HepG2 (cell line): Measurements from ENCODE around the gene RHBDF2. TPM values are rescaled to one million over a fixed set of nuclear protein-coding genes. Genes with fewer than 3 reads are reported as not detected.
A peak's percentile ranks its signal among the peaks of the same experiment; 100 is the strongest.

Experiments
- AGO2 ChIP-seq: fragments of 200-400 bp; formaldehyde crosslinking; optimal IDR thresholded peaks from 2 replicates; pipeline ENCODE3; 2017; ENCODE audit warnings: mild to moderate bottlenecking, low read depth, low read length, moderate library complexity
- CBFB ChIP-seq: sonication (generic); formaldehyde crosslinking; IDR thresholded peaks from 2 replicates; pipeline ENCODE4 v1.4.0; 2020; ENCODE audit warnings: missing genetic modification reagents
- CHCHD3 ChIP-seq: sonication (generic); formaldehyde crosslinking; IDR thresholded peaks from 2 replicates; pipeline ENCODE4 v1.8.0; 2022; ENCODE audit warnings: mild to moderate bottlenecking, missing genetic modification reagents, moderate library complexity
- EEA1 ChIP-seq: sonication (generic); formaldehyde crosslinking; IDR thresholded peaks from 2 replicates; pipeline ENCODE4 v1.5.1; 2020; ENCODE audit warnings: mild to moderate bottlenecking, missing genetic modification reagents, borderline replicate concordance
- ELF1 ChIP-seq: sonication (generic); formaldehyde crosslinking; IDR thresholded peaks from 2 replicates; pipeline ENCODE4 v1.4.0; 2020; ENCODE audit warnings: missing genetic modification reagents
- ESRRA ChIP-seq: sonication (generic); formaldehyde crosslinking; IDR thresholded peaks from 2 replicates; pipeline ENCODE4 v1.5.1; 2020; ENCODE audit warnings: mild to moderate bottlenecking, low read depth, missing genetic modification reagents
- FOXA1 ChIP-seq, 2 experiments: fragments of 450-650 bp in 1 of 2; sonication (generic) in 1 of 2; formaldehyde crosslinking in 1 of 2; IDR thresholded peaks; 2 replicates each; pipeline versions ENCODE4 v1.4.0 to v1.6.1; 2016 to 2020; ENCODE audit warnings: missing genetic modification reagents in 1 of 2
- GABPA ChIP-seq, 2 experiments: IDR thresholded peaks; 2 replicates each; pipeline ENCODE4 v1.6.1; 2011 to 2016; ENCODE audit warnings: low read depth in 2 of 2, low read length in 1 of 2, missing biosample characterization in 1 of 2, missing genetic modification characterization in 1 of 2
- GABPB1 ChIP-seq: IDR thresholded peaks from 2 replicates; pipeline ENCODE4 v1.6.1; 2016; ENCODE audit warnings: mild to moderate bottlenecking, missing genetic modification reagents, moderate library complexity, missing compliant biosample characterization
- MZF1 ChIP-seq: sonication (generic); formaldehyde crosslinking; IDR thresholded peaks from 2 replicates; pipeline ENCODE4 v1.8.1; 2023; ENCODE audit warnings: mild to moderate bottlenecking, missing genetic modification reagents, borderline replicate concordance
- NKX3-1 ChIP-seq: sonication (generic); formaldehyde crosslinking; IDR thresholded peaks from 2 replicates; pipeline ENCODE4 v1.5.0; 2020; ENCODE audit warnings: missing genetic modification reagents
- NPAS2 ChIP-seq: sonication (generic); formaldehyde crosslinking; IDR thresholded peaks from 2 replicates; pipeline ENCODE4 v1.8.0; 2022; ENCODE audit warnings: mild to moderate bottlenecking, missing genetic modification reagents, borderline replicate concordance
- PREB ChIP-seq: sonication (generic); formaldehyde crosslinking; IDR thresholded peaks from 2 replicates; pipeline ENCODE4 v1.4.0; 2020; ENCODE audit warnings: missing genetic modification reagents
- RCOR2 ChIP-seq: IDR thresholded peaks from 2 replicates; pipeline ENCODE4 v1.6.1; 2016; ENCODE audit warnings: missing biosample characterization, missing genetic modification reagents
- SRSF4 ChIP-seq: fragments of 200-400 bp; formaldehyde crosslinking; IDR thresholded peaks from one replicate; pipeline ENCODE4 v1.6.1; 2018; ENCODE audit warnings: mild to moderate bottlenecking, low read depth, low read length, moderate library complexity; ENCODE audit not compliant: poor library complexity, severe bottlenecking
- TARDBP ChIP-seq: sonication (generic); formaldehyde crosslinking; IDR thresholded peaks from 2 replicates; pipeline ENCODE4 v1.8.0; 2022; ENCODE audit warnings: mild to moderate bottlenecking, missing genetic modification reagents
- ZBTB20 ChIP-seq: sonication (generic); formaldehyde crosslinking; IDR thresholded peaks from 2 replicates; pipeline ENCODE4 v1.8.1; 2023; ENCODE audit warnings: missing genetic modification reagents, low read depth, mild to moderate bottlenecking, borderline replicate concordance
- ZEB1 ChIP-seq: IDR thresholded peaks from 2 replicates; pipeline ENCODE4 v1.6.1; 2012; ENCODE audit warnings: mild to moderate bottlenecking, low read depth, inconsistent platforms; ENCODE audit not compliant: insufficient replicate concordance
- ZFAT ChIP-seq: sonication (generic); formaldehyde crosslinking; conservative IDR thresholded peaks from 2 replicates; pipeline ENCODE4 v1.8.1; 2023; ENCODE audit warnings: missing genetic modification reagents, inconsistent platforms
- ZFX ChIP-seq: sonication (generic); formaldehyde crosslinking; IDR thresholded peaks from 2 replicates; pipeline ENCODE4 v1.4.0; 2020; ENCODE audit warnings: mild to moderate bottlenecking, low read depth, missing genetic modification reagents, moderate library complexity
- ZIK1 ChIP-seq: sonication (generic); formaldehyde crosslinking; IDR thresholded peaks from 2 replicates; pipeline ENCODE4 v1.5.0; 2020; ENCODE audit warnings: mild to moderate bottlenecking, low read depth, missing genetic modification reagents, borderline replicate concordance
- ZNF124 ChIP-seq: sonication (generic); formaldehyde crosslinking; IDR thresholded peaks from 2 replicates; pipeline ENCODE4 v1.4.0; 2020; ENCODE audit warnings: missing genetic modification reagents
- ZNF362 ChIP-seq: sonication (generic); formaldehyde crosslinking; IDR thresholded peaks from 2 replicates; pipeline ENCODE4 v1.4.0; 2020; ENCODE audit warnings: missing genetic modification reagents, mild to moderate bottlenecking, borderline replicate concordance
- ZNF451 ChIP-seq: sonication (generic); formaldehyde crosslinking; IDR thresholded peaks from 2 replicates; pipeline ENCODE4 v1.5.0; 2020; ENCODE audit warnings: mild to moderate bottlenecking, missing genetic modification reagents
- ZNF501 ChIP-seq: sonication (generic); formaldehyde crosslinking; IDR thresholded peaks from 2 replicates; pipeline ENCODE4 v1.5.1; 2020; ENCODE audit warnings: mild to moderate bottlenecking, moderate library complexity, missing genetic modification reagents
- ZNF570 ChIP-seq: sonication (generic); formaldehyde crosslinking; IDR thresholded peaks from 2 replicates; pipeline ENCODE4 v1.4.0; 2020; ENCODE audit warnings: mild to moderate bottlenecking, missing genetic modification reagents, borderline replicate concordance
- ZNF619 ChIP-seq: sonication (generic); formaldehyde crosslinking; IDR thresholded peaks from 2 replicates; pipeline ENCODE4 v1.4.0; 2020; ENCODE audit warnings: mild to moderate bottlenecking, missing genetic modification reagents
- ZNF768 ChIP-seq: sonication (generic); formaldehyde crosslinking; IDR thresholded peaks from 2 replicates; pipeline ENCODE4 v1.4.0; 2020; ENCODE audit warnings: missing genetic modification reagents
- polyA plus RNA-seq, 8 experiments: library from polyadenylated mRNA; depleted of rRNA in 3 of 8; stranded (reverse) in 7 of 8; unstranded in 1 of 8; fragments of >200 nt; fragmentation: Illumina TruSeq in 4 of 8; extraction: Trizol in 4 of 8; gene quantifications; 2 replicates each; pipeline versions ENCODE4 v1.2.1 to v1.2.3, GENCODE V29; 2011 to 2016; ENCODE audit warnings: low read depth in 4 of 8, missing spikeins in 1 of 8, mixed read lengths in 1 of 8; ENCODE audit not compliant: insufficient read depth in 1 of 8
- total RNA-seq, 5 experiments: library from RNA; depleted of rRNA; stranded (reverse); fragments of >200 nt; fragmentation: Illumina TruSeq; extraction: Trizol; gene quantifications; 2 replicates each; pipeline ENCODE4 v1.2.3, GENCODE V29; 2016; ENCODE audit warnings: low read depth in 1 of 5

The RHBDF2 gene
- total and polyA plus RNA-seq, 2 of the 13 experiments (the other 11 are each of a cell fraction or from before 2014, with no cell fraction given), result 7.8 to 24.2 TPM

DNA sequence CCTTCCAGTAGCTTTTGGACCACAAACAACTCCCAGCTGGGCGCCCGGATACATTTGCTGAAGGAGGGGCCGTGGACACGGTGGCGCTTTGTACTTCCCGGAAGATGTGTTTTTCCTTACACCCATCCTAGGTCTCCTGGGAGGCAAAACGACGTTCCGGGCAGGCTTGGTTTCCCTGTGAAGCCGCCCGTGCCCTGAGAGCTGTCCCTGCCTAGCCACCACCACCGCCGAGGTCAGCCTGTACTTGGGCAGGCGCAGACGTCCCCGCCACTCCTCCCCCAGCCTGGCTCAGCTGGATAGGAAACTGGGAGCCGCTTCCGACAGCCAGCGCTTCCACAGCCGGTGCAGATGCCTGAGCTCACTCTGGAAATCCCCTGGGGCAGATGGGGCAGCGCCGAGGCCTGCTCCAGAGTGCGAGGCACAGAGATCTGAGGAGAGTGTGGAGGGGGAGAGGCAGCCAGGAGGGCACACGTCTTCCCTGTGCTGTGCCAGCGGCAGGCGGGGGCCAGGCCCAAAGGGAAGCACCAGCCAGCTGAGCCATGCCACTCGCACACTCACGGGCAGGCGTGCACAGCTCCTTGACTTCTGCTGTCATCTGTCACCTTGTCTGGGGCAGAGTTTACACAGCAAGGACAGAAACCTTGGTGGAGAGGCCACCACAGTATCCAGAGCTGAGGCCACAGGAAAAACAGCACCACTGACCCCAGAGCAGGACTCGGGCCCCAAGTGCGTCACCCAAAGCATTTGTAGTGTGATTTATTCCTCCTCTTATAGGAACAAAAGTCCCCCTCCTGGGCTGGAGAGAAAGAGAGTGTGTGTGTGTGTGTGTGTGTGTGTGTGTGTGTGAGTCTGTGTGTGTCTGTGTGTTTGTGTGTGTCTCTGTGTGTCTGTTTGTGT, 3.0 kb downstream of the RHBDF2 start (continued):
- peak; percentile 66 for TF ChIP-seq ZNF451 (CRISPR knock-in tag)
- no peak for TF ChIP-seq NKX3-1
- TF ChIP-seq AGO2, result peak; percentile 69
- peak; percentile 73 for TF ChIP-seq ZNF768
- no peak for TF ChIP-seq MZF1 (CRISPR knock-in tag)
- TF ChIP-seq GABPA (IDR thresholded peaks at IDR 0.05; ENCODE audit: low read depth, low read length), result no peak
- TF ChIP-seq GABPA (CRISPR knock-in tag; IDR thresholded peaks at IDR 0.05; ENCODE audit: low read depth), result 0 out of 2 replicates have a peak, but pooled peaks have one; percentile 18
- no peak for TF ChIP-seq FOXA1 (IDR thresholded peaks at IDR 0.05)
- TF ChIP-seq FOXA1 (CRISPR knock-in tag; IDR thresholded peaks at IDR 0.05), result peak; percentile 53; the same call in 1 of the 2 replicates
- peak; percentile 29; the same call in 1 of the 2 replicates for TF ChIP-seq ZNF362 (CRISPR knock-in tag)
- peak; percentile 83; the same call in 1 of the 2 replicates for TF ChIP-seq ZNF619 (CRISPR knock-in tag)
- TF ChIP-seq CHCHD3 (CRISPR knock-in tag), result no peak
- TF ChIP-seq ZNF570 (CRISPR knock-in tag), result no peak
- peak; percentile 73; the same call in 1 of the 2 replicates for TF ChIP-seq GABPB1
- TF ChIP-seq PREB (CRISPR knock-in tag), result 0 out of 2 replicates have a peak, but pooled peaks have one; percentile 76
- TF ChIP-seq ESRRA (CRISPR knock-in tag), result peak; percentile 94
- TF ChIP-seq ZFX, result peak; percentile 90
- no peak for TF ChIP-seq SRSF4
- peak; percentile 59; the same call in 1 of the 2 replicates for TF ChIP-seq CBFB (CRISPR knock-in tag)
- TF ChIP-seq NPAS2 (CRISPR knock-in tag), result no peak
- peak; percentile 51; the same call in 1 of the 2 replicates for TF ChIP-seq ELF1 (CRISPR knock-in tag)
- TF ChIP-seq ZNF501 (CRISPR knock-in tag), result peak; percentile 88
- TF ChIP-seq ZIK1 (CRISPR knock-in tag), result peak; percentile 55; the same call in 1 of the 2 replicates
- TF ChIP-seq ZFAT (CRISPR knock-in tag), result no peak
- TF ChIP-seq ZNF124 (CRISPR knock-in tag), result peak; percentile 39; the same call in 1 of the 2 replicates
- no peak for TF ChIP-seq ZEB1
- TF ChIP-seq EEA1, result peak; percentile 75; the same call in 1 of the 2 replicates
- peak; percentile 31; the same call in 1 of the 2 replicates for TF ChIP-seq ZBTB20 (CRISPR knock-in tag)
- peak; percentile 62; the same call in 1 of the 2 replicates for TF ChIP-seq RCOR2
- TF ChIP-seq TARDBP (CRISPR knock-in tag), result 0 out of 2 replicates have a peak, but pooled peaks have one; percentile 37
